GM12801 (cell line): Measurements from ENCODE around the gene CDH2.

Experiments used
- CTCF ChIP-seq: IDR thresholded peaks from one replicate; pipeline ENCODE4 v1.5.1; 2011; ENCODE audit warnings: control low read depth; ENCODE audit not compliant: insufficient read length; ENCODE audit errors: extremely low read depth

Gene CDH2

GRCh38 chr18:27967913-27968824, 208.8 kb downstream of the CDH2 start:
- TF ChIP-seq CTCF = no peak

- no peak for TF ChIP-seq CTCF
Measured at GRCh38 chr18:27966881-27967280, 210.0 kb downstream of the CDH2 start.

GRCh38 chr18:27964811-27965210, 212.1 kb downstream of the CDH2 start:
- no peak for TF ChIP-seq CTCF

GRCh38 chr18:27959101-27959500, 217.8 kb downstream of the CDH2 start:
- TF ChIP-seq CTCF = no peak

GRCh38 chr18:27956001-27956640, 220.8 kb downstream of the CDH2 start:
- TF ChIP-seq CTCF = no peak

- TF ChIP-seq CTCF = no peak
Measured at GRCh38 chr18:27954226-27954625, 222.7 kb downstream of the CDH2 start.

- no peak for TF ChIP-seq CTCF
Measured at GRCh38 chr18:27952741-27953140, 224.2 kb downstream of the CDH2 start.
